A549 (cell line): ENCODE measurements around the gene ELFN1. TPM values are rescaled to one million over a fixed set of nuclear protein-coding genes. Genes with fewer than 3 reads are reported as not detected.

Source experiments
- ATAC-seq, 2 experiments: fragments of 200-7000 bp in 1 of 2; fragments of >200 bp in 1 of 2; cut with Nextera tagmentation in 1 of 2; cut with Tn5 transposase in 1 of 2; 3 replicates each; pipeline versions ENCODE4 v1.8.0 to v1.9.1; 2018 to 2020; ENCODE audit warnings: mild to moderate bottlenecking in 1 of 2, moderate library complexity in 1 of 2
- CTCF ChIA-PET: fragments of 300-600 bp; sonication (Branson Sonifier 250); formaldehyde crosslinking; extraction: SDS; loops from one replicate; lab custom pipeline; 2021; ENCODE audit warnings: antibody characterized with exemption, inconsistent platforms; lab: Yijun Ruan, JAX
- POLR2A ChIA-PET: fragments of 350-600 bp; formaldehyde crosslinking; extraction: SDS; loops from one replicate; lab custom pipeline; 2021; ENCODE audit warnings: antibody characterized with exemption, inconsistent platforms; lab: Yijun Ruan, JAX
- DNase-seq, 2 experiments: peaks; one replicate each; pipeline versions ENCODE4 v3.0.0 to v3.0.0-alpha.2; 2011 to 2016; ENCODE audit warnings: low read depth in 1 of 2, low spot score in 1 of 2
- FAIRE-seq: peaks from 2 replicates; lab custom pipeline; 2011; peaks lifted over from hg19 to GRCh38; lab: Jason Lieb, UNC
- H3K27ac ChIP-seq, 2 experiments: fragments of >200 bp; sonication (Bioruptor Twin); formaldehyde crosslinking; 3 replicates each; pipeline ENCODE4 v1.5.1; 2016 to 2017
- H3K4me1 ChIP-seq: fragments of >200 bp; sonication (Bioruptor Twin); formaldehyde crosslinking; 3 replicates; pipeline ENCODE4 v1.6.1; 2016
- H3K4me2 ChIP-seq: fragments of >200 bp; sonication (Bioruptor Twin); formaldehyde crosslinking; 3 replicates; pipeline ENCODE4 v1.6.1; 2016
- H3K4me3 ChIP-seq: fragments of >200 bp; sonication (Bioruptor Twin); formaldehyde crosslinking; 3 replicates; pipeline ENCODE4 v1.5.1; 2016
- H3K9me3 ChIP-seq: fragments of >200 bp; sonication (Bioruptor Twin); formaldehyde crosslinking; 3 replicates; pipeline ENCODE4 v1.6.1; 2016
- FOSB ChIP-seq: fragments of 250-450 bp; sonication (Bioruptor Pico); IDR thresholded peaks from 2 replicates; pipeline ENCODE4 v1.5.0; 2020; ENCODE audit warnings: mild to moderate bottlenecking, moderate library complexity
- FOSL2 ChIP-seq, 2 experiments: fragments of 450-650 bp in 1 of 2; fragments of >200 bp in 1 of 2; sonication (Bioruptor Twin) in 1 of 2; formaldehyde crosslinking; IDR thresholded peaks; 2 replicates each; pipeline versions ENCODE4 v1.5.0 to v1.6.1; 2016 to 2020; ENCODE audit warnings: mild to moderate bottlenecking in 1 of 2, moderate library complexity in 1 of 2
- HDAC2 ChIP-seq: fragments of 200-600 bp; sonication (generic); IDR thresholded peaks from 2 replicates; pipeline ENCODE4 v1.6.1; 2016
- HOXA7 ChIP-seq: fragments of 250-450 bp; sonication (Bioruptor Pico); IDR thresholded peaks from 2 replicates; pipeline ENCODE4 v1.5.0; 2020; ENCODE audit warnings: mild to moderate bottlenecking, moderate library complexity
- HOXB5 ChIP-seq: fragments of 250-450 bp; sonication (Bioruptor Pico); IDR thresholded peaks from 2 replicates; pipeline ENCODE4 v1.5.0; 2020; ENCODE audit warnings: mild to moderate bottlenecking, moderate library complexity
- JUNB ChIP-seq: fragments of >200 bp; sonication (Bioruptor Twin); formaldehyde crosslinking; IDR thresholded peaks from 2 replicates; pipeline ENCODE4 v1.6.1; 2016
- KDM1A ChIP-seq: fragments of 200-600 bp; sonication (generic); IDR thresholded peaks from 2 replicates; pipeline ENCODE4 v1.6.1; 2016; ENCODE audit warnings: low read depth, mild to moderate bottlenecking
- MAFK ChIP-seq: fragments of 450-650 bp; IDR thresholded peaks from 2 replicates; pipeline ENCODE4 v1.6.1; 2014; ENCODE audit not compliant: partially characterized antibody
- NPAS2 ChIP-seq: fragments of 250-450 bp; sonication (Bioruptor Pico); IDR thresholded peaks from 2 replicates; pipeline ENCODE4 v1.8.0; 2022; ENCODE audit warnings: mild to moderate bottlenecking, moderate library complexity, borderline replicate concordance
- PHF8 ChIP-seq: fragments of 200-600 bp; sonication (generic); IDR thresholded peaks from 2 replicates; pipeline ENCODE4 v1.6.1; 2016; ENCODE audit warnings: low read depth, mild to moderate bottlenecking, antibody characterized with exemption, moderate library complexity, borderline replicate concordance
- POLR2A ChIP-seq: IDR thresholded peaks from 2 replicates; pipeline ENCODE4 v1.6.1; 2012; ENCODE audit warnings: mild to moderate bottlenecking, low read length
- RNF2 ChIP-seq: fragments of 200-600 bp; sonication (generic); IDR thresholded peaks from 2 replicates; pipeline ENCODE4 v1.6.1; 2016; ENCODE audit warnings: low read depth, mild to moderate bottlenecking, antibody characterized with exemption, moderate library complexity, borderline replicate concordance
- TP53 ChIP-seq: fragments of 250-450 bp; sonication (Bioruptor Pico); IDR thresholded peaks from 2 replicates; pipeline ENCODE4 v1.5.0; 2021; ENCODE audit warnings: mild to moderate bottlenecking, moderate library complexity
- WGBS: methylation state at CpG from one replicate; pipeline ENCODE4 v1.1.6; 2017; ENCODE audit errors: missing lambda C conversion rate; 5-methylcytosine and 5-hydroxymethylcytosine counted together
- polyA plus RNA-seq, 4 experiments: library from polyadenylated mRNA; depleted of rRNA in 3 of 4; stranded (reverse); fragments of >200 nt; fragmentation: RNase III in 1 of 4; extraction: RNeasy Plus Mini Kit Qiagen cat#74134 plus additional on column Dnase treatment in 1 of 4; gene quantifications; 2 replicates in 3 of 4; 3 replicates in 1 of 4; pipeline ENCODE4 v1.2.3, GENCODE V29; 2011 to 2017
- TF ChIP-seq, protein P1 (sequence below): fragments of 450-650 bp; IDR thresholded peaks from 2 replicates; pipeline ENCODE4 v1.6.1; 2014; ENCODE audit warnings: antibody characterized with exemption

ELFN1 gene
- polyA plus RNA-seq, 2 of the 4 experiments (the other 2 are of a cell fraction), result 0.08 to 0.10 TPM

DNA sequence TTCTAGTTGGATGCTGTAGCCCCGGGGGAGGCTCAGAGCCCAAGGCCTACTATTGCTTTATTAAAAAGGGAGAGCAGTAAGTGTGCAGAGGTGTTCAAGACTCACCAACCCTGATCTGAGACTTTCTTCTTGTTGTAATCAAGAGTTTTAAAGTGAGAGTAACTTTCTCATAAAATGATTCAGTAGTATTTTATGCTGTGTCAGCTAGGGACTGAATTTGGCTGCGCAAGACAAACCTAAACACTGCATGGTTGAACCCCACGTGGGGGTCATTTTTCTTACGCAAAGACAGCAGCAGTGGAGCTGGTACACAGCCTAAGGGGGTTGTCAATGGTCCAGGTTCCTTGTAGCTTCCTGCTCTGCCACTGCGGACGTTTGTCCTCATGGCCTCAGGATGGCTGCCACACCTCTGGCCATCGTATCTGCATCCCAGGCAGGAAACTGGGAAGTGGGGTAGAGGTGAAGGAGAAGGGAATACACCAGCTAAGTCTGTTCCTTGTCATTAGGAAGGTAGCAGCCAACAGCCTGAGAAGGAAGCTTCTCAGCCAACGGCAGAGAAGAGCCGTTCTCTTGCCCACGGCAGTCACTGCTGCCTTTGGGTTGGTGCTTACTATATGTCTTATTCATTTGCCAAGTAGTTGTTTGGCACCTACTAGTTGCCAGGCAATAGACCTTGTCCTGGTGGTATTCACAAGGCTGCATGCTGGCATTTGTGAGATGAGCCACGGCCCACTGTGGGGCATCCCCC is 44.7 kb downstream of the ELFN1 start:
- Histone ChIP-seq H3K27ac (no peak overlapping the region), H3K9me3 (peaks cover 7% of the 10 kb centered on the region; the same call in 2 of the 3 replicates)
- 69% methylated on average over 11 of the region's 11 CpGs for WGBS
- FAIRE-seq, result no peak
- POLR2A ChIA-PET, result no interaction called here
- peak; percentile 53 for TF ChIP-seq MAFK
- no peak for TF ChIP-seq NPAS2 (CRISPR knock-in tag)
- TF ChIP-seq KDM1A, result no peak
- TF ChIP-seq, all 56 proteins: peak for 1
- 0 out of 3 replicates have a peak, but pooled peaks cover 6% of the 10 kb centered on the region for H3K4me1 ChIP-seq
- ATAC-seq (no peak), DNase-seq (no peak)
- no peak overlapping the region for H3K4me3 ChIP-seq
- no peak overlapping the region for H3K4me2 ChIP-seq
- CTCF ChIA-PET, result interaction anchor here (1.0 kb wide), 1 partner anchor 14 kb away, joined by 3 read pairs; no protein-coding TSS in a partner anchor

DNA sequence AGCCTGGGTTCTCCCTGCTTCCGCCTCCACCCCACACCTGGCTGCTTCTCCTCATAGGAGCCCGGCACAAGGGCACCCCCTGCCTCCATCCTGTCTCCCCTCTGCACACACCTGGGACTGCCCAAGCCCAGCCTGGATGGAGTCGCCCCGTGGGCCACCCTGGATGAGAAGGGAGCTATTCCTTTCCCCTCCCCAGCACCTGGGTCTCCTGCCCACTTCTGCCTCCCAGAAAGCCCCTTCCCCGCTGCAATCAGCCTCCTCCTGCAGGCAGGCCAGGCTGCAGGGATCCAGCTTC is 45.2 kb downstream of the ELFN1 start:
- no peak for TF ChIP-seq JUNB
- TF ChIP-seq HDAC2, result no peak
- TF ChIP-seq, all 56 proteins: peak for 0
- 0 out of 3 replicates have a peak, but pooled peaks cover 6% of the 10 kb centered on the region for H3K4me1 ChIP-seq
- POLR2A ChIA-PET, result no interaction called here
- DNase-seq, result no peak
- H3K27ac ChIP-seq, result no peak overlapping the region
- FAIRE-seq, result no peak
- H3K9me3 ChIP-seq, result 0 out of 3 replicates have a peak, but pooled peaks cover 1% of the 10 kb centered on the region
- 71% methylated on average over 4 of the region's 5 CpGs for WGBS
- CTCF ChIA-PET, result interaction anchor here (1.0 kb wide), 1 partner anchor 14 kb away, joined by 3 read pairs; no protein-coding TSS in a partner anchor
- no peak overlapping the region for H3K4me3 ChIP-seq
- no peak for ATAC-seq
- H3K4me2 ChIP-seq, result no peak overlapping the region

DNA sequence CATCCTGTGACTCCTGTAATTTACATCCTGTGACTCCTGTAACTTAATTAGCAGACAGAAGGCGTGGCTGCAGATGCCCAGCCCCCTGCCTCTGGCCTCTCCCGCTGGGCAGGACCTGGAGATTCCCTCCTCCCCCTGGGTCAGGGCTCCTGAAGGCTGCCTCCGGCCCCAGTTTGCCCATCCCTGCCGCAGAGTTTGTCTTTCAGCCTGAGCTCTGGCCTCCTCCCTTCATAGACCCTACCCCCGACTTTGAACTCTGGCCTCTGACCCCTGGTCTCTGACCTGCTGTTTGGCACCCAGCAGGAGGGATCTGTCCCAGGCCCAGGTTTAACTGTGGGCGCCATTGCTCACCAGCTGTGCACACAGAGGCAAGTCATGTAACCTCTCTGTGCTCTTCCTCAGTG is 45.6 kb downstream of the ELFN1 start:
- TF ChIP-seq PHF8 (no peak), FOSB (CRISPR knock-in tag) (no peak), HOXB5 (CRISPR knock-in tag) (no peak), RNF2 (no peak), TP53 (CRISPR knock-in tag) (no peak)
- no peaks in the 10 kb centered on the region for H3K9me3 ChIP-seq
- H3K4me3 ChIP-seq, result no peak overlapping the region
- ATAC-seq (no peak), FAIRE-seq (no peak), DNase-seq (no peak)
- ChIA-PET CTCF (interaction anchor here (0.9 to 1.0 kb wide), 2 partner anchors 8 to 14 kb away, joined by 3 to 4 read pairs; no protein-coding TSS in a partner anchor), POLR2A (no interaction called here)
- H3K4me2 ChIP-seq, result no peak overlapping the region
- 0 out of 3 replicates have a peak, but pooled peaks cover 6% of the 10 kb centered on the region for H3K4me1 ChIP-seq
- WGBS, result 54% methylated on average over 6 of the region's 6 CpGs
- no peak overlapping the region for H3K27ac ChIP-seq

DNA sequence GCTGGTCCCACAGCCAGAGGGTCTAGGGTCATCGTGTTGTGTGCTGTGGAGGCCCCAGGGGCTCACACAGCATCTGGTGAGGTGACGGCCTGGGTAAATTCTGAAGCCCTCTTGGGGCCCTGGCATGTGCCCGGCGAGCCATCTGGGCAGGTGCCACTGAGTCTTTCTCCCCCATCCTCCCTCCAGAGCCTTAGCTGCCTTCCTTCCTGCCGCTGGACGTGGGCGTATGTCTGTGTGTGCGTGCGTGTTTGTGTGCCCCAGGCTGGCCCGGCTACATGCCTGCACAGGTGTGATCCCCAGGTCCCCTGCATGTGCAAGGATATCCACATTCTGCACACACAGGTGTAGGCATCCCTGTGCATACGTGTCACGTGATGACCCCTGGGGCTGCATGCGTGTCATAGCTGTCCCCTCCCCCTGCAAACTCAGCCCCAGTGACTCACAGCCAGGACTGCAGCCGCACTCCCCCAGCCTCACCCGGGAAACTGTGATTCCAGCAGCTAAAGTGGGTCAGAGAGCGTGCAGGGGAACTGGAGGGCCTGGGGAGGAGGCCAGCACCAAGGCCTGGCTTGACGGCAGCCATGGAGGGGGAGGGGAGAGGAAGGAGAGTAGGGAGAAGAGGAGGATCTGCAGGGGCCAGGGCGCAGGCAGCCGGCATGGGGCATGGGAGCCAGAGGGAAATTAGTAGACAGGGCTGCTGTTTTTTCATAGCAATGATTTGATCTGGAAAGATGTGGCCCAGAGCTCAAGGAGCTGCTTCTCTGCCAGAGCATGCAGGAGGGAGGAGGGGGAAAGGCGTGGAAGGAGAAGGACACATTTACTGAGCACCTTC is 46.4 kb downstream of the ELFN1 start:
- TF ChIP-seq POLR2A (no peak), HOXA7 (CRISPR knock-in tag) (no peak), FOSL2 (IDR thresholded peaks at IDR 0.05) (no peak), FOSL2 (CRISPR knock-in tag; IDR thresholded peaks at IDR 0.05) (no peak)
- TF ChIP-seq, protein P1, sequence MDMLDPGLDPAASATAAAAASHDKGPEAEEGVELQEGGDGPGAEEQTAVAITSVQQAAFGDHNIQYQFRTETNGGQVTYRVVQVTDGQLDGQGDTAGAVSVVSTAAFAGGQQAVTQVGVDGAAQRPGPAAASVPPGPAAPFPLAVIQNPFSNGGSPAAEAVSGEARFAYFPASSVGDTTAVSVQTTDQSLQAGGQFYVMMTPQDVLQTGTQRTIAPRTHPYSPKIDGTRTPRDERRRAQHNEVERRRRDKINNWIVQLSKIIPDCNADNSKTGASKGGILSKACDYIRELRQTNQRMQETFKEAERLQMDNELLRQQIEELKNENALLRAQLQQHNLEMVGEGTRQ, result peak; percentile 68
- DNase-seq (no peak), ATAC-seq (peak in 1 of 2 experiments; percentile 10; a peak in 3 of 6 replicates), FAIRE-seq (no peak)
- POLR2A ChIA-PET, result no interaction called here
- Histone ChIP-seq H3K4me1 (0 out of 3 replicates have a peak, but pooled peaks cover 6% of the 10 kb centered on the region), H3K27ac (0 out of 6 replicates have a peak overlapping the region, but pooled peaks of 1 of the 2 experiments have one; percentile 21), H3K4me2 (no peak overlapping the region), H3K4me3 (no peak overlapping the region), H3K9me3 (no peaks in the 10 kb centered on the region)
- CTCF ChIA-PET, result interaction anchor here (0.9 to 1.7 kb wide), 3 partner anchors 8 to 138 kb away, joined by 3 to 4 read pairs (median 3); no protein-coding TSS in a partner anchor
- WGBS, result 54% methylated on average over 7 of the region's 20 CpGs
